HepG2 (cell line): ENCODE measurements around the gene SNED1. TPM values are rescaled to one million over a fixed set of nuclear protein-coding genes. Genes with fewer than 3 reads are reported as not detected.

Source experiments
- ATAC-seq: fragments of 200-7000 bp; cut with Tn5 transposase; 3 replicates; pipeline ENCODE4 v1.9.1; 2020; ENCODE audit warnings: mild to moderate bottlenecking, moderate library complexity
- BruUV-seq: library from RNA; stranded (reverse); fragments of 400-500 nt; replicated peaks from 2 replicates; lab custom pipeline; 2021; lab: Mats Ljungman, UMichigan
- CTCF ChIA-PET: fragments of 300-600 bp; formaldehyde crosslinking; extraction: SDS; loops from one replicate; lab custom pipeline; 2021; ENCODE audit warnings: low total read pairs, inconsistent platforms, low intra/inter-chr PET ratio; lab: Yijun Ruan, JAX
- POLR2A ChIA-PET: fragments of 350-600 bp; sonication (Branson Sonifier 250); formaldehyde crosslinking; loops from one replicate; lab custom pipeline; 2020; ENCODE audit warnings: antibody characterized with exemption, inconsistent platforms; lab: Yijun Ruan, JAX
- DNase-seq: peaks from one replicate; pipeline ENCODE4 v3.0.0-alpha.2; 2015; ENCODE audit warnings: low spot score
- FAIRE-seq: peaks from 3 replicates; lab custom pipeline; 2011; peaks lifted over from hg19 to GRCh38; lab: Jason Lieb, UNC
- H2AFZ ChIP-seq: one replicate; pipeline ENCODE4 v1.6.1; 2011; ENCODE audit warnings: low read length, inconsistent platforms
- H3K27ac ChIP-seq: fragments of 300-600 bp; 3 replicates; pipeline ENCODE4 v1.8.0; 2011; ENCODE audit warnings: mixed run types, mild to moderate bottlenecking, mixed read lengths, low read length, inconsistent platforms; ENCODE audit not compliant: insufficient read depth; ENCODE audit errors: extremely low read length
- H3K27me3 ChIP-seq, 2 experiments: fragments of 200-600 bp in 1 of 2; 2 replicates in 1 of 2; 3 replicates in 1 of 2; pipeline versions ENCODE4 v1.6.0 to v1.8.0; 2011; ENCODE audit warnings: low read length in 2 of 2, mild to moderate bottlenecking in 2 of 2, moderate library complexity in 2 of 2, inconsistent platforms in 1 of 2; ENCODE audit not compliant: insufficient read depth in 2 of 2, control insufficient read depth in 1 of 2
- H3K36me3 ChIP-seq, 2 experiments: fragments of 200-600 bp in 1 of 2; replicated peaks in 1 of 2; 2 replicates in 1 of 2; 3 replicates in 1 of 2; pipeline versions ENCODE4 v1.5.1 to v1.8.0; 2011; ENCODE audit warnings: low read length in 2 of 2, inconsistent platforms in 1 of 2; ENCODE audit not compliant: insufficient read depth in 2 of 2, control insufficient read depth in 1 of 2
- H3K4me1 ChIP-seq: 2 replicates; pipeline ENCODE4 v1.5.1; 2012; ENCODE audit warnings: low read length, inconsistent platforms; ENCODE audit not compliant: insufficient read depth
- H3K4me2 ChIP-seq: 2 replicates; pipeline ENCODE4 v1.6.0; 2011; ENCODE audit warnings: low read depth, low read length, inconsistent platforms
- H3K4me3 ChIP-seq, 3 experiments: fragments of 200-600 bp in 1 of 3; sonication (generic), shearing (Covaris generic) in 1 of 3; replicated peaks in 1 of 3; 2 replicates each; pipeline ENCODE4 v1.5.1; 2011 to 2016; ENCODE audit warnings: low read length in 3 of 3, inconsistent platforms in 2 of 3, low read depth in 2 of 3, mild to moderate bottlenecking in 2 of 3, control low read depth in 1 of 3, mixed read lengths in 1 of 3; ENCODE audit not compliant: insufficient read depth in 1 of 3
- H3K79me2 ChIP-seq: one replicate; pipeline ENCODE4 v1.6.1; 2011; ENCODE audit warnings: low read length, inconsistent platforms; ENCODE audit not compliant: insufficient read depth
- H3K9ac ChIP-seq: 2 replicates; pipeline ENCODE4 v1.6.0; 2011; ENCODE audit warnings: mild to moderate bottlenecking, low read depth, low read length, inconsistent platforms; ENCODE audit not compliant: insufficient read depth
- H3K9me3 ChIP-seq: 2 replicates; pipeline ENCODE4 v1.5.1; 2012; ENCODE audit warnings: mild to moderate bottlenecking, low read length
- H4K20me1 ChIP-seq: 2 replicates; pipeline ENCODE4 v1.6.0; 2011; ENCODE audit warnings: inconsistent platforms, mild to moderate bottlenecking, low read length, moderate library complexity; ENCODE audit not compliant: insufficient read depth
- ARID2 ChIP-seq: sonication (generic); formaldehyde crosslinking; IDR thresholded peaks from 2 replicates; pipeline ENCODE4 v1.8.1; 2022; ENCODE audit warnings: mild to moderate bottlenecking, missing genetic modification reagents, borderline replicate concordance
- ATF7 ChIP-seq, 2 experiments: fragments of 450-650 bp in 1 of 2; sonication (generic) in 1 of 2; formaldehyde crosslinking in 1 of 2; IDR thresholded peaks; 2 replicates each; pipeline versions ENCODE4 v1.4.0 to v1.6.1; 2016 to 2020; ENCODE audit warnings: antibody characterized with exemption in 1 of 2, mild to moderate bottlenecking in 1 of 2, missing genetic modification reagents in 1 of 2
- BCL6 ChIP-seq: IDR thresholded peaks from 2 replicates; pipeline ENCODE4 v1.6.1; 2016; ENCODE audit warnings: missing genetic modification reagents, missing compliant biosample characterization
- ETV5 ChIP-seq: IDR thresholded peaks from 2 replicates; pipeline ENCODE4 v1.6.1; 2018; ENCODE audit warnings: missing biosample characterization, missing genetic modification reagents, inconsistent platforms, borderline replicate concordance
- HCFC1 ChIP-seq: fragments of 150-350 bp; IDR thresholded peaks from 2 replicates; pipeline ENCODE4 v1.6.1; 2014; ENCODE audit warnings: low read depth, low read length
- ZFP62 ChIP-seq: sonication (generic); formaldehyde crosslinking; IDR thresholded peaks from 2 replicates; pipeline ENCODE4 v1.4.0; 2020; ENCODE audit warnings: missing genetic modification reagents
- ZNF354B ChIP-seq: sonication (generic); formaldehyde crosslinking; IDR thresholded peaks from 2 replicates; pipeline ENCODE4 v1.8.0; 2022; ENCODE audit warnings: mild to moderate bottlenecking, missing genetic modification reagents
- ZNF720 ChIP-seq: sonication (generic); formaldehyde crosslinking; IDR thresholded peaks from 2 replicates; pipeline ENCODE4 v1.4.0; 2020; ENCODE audit warnings: missing genetic modification reagents
- ZNF83 ChIP-seq: sonication (generic); formaldehyde crosslinking; IDR thresholded peaks from 2 replicates; pipeline ENCODE4 v1.4.0; 2020; ENCODE audit warnings: missing genetic modification reagents, mild to moderate bottlenecking, borderline replicate concordance
- ZNF841 ChIP-seq: sonication (generic); formaldehyde crosslinking; IDR thresholded peaks from 2 replicates; pipeline ENCODE4 v1.8.1; 2023; ENCODE audit warnings: missing genetic modification reagents, borderline replicate concordance
- WGBS: methylation state at CpG from one replicate; pipeline ENCODE4 v1.1.6; 2017; ENCODE audit warnings: low lambda C conversion rate; 5-methylcytosine and 5-hydroxymethylcytosine counted together
- in situ Hi-C: cut with HindIII; loops from 2 replicates; pipeline ENCODE4 v1.10.0; 2017; ENCODE audit warnings: low pct_unique_long_range_greater_than_20kb; ENCODE audit not compliant: extremely low pct_ligation_motif_present
- intact Hi-C: fragments of 100-400 bp; cut with micrococcal nuclease; formaldehyde crosslinking; loops from one replicate; pipeline ENCODE4 v1.10.0; 2022; ENCODE audit not compliant: unreplicated experiment
- polyA plus RNA-seq, 8 experiments: library from polyadenylated mRNA; depleted of rRNA in 3 of 8; stranded (reverse) in 7 of 8; unstranded in 1 of 8; fragments of >200 nt; fragmentation: Illumina TruSeq in 4 of 8; extraction: Trizol in 4 of 8; gene quantifications; 2 replicates each; pipeline versions ENCODE4 v1.2.1 to v1.2.3, GENCODE V29; 2011 to 2016; ENCODE audit warnings: low read depth in 4 of 8, missing spikeins in 1 of 8, mixed read lengths in 1 of 8; ENCODE audit not compliant: insufficient read depth in 1 of 8
- total RNA-seq, 5 experiments: library from RNA; depleted of rRNA; stranded (reverse); fragments of >200 nt; fragmentation: Illumina TruSeq; extraction: Trizol; gene quantifications; 2 replicates each; pipeline ENCODE4 v1.2.3, GENCODE V29; 2016; ENCODE audit warnings: low read depth in 1 of 5
- TF ChIP-seq, protein P1 (sequence below): sonication (generic); formaldehyde crosslinking; IDR thresholded peaks from 2 replicates; pipeline ENCODE4 v1.8.0; 2022; ENCODE audit warnings: mild to moderate bottlenecking, missing genetic modification reagents, borderline replicate concordance
- TF ChIP-seq, protein P2 (sequence below): sonication (generic); formaldehyde crosslinking; IDR thresholded peaks from 2 replicates; pipeline ENCODE4 v1.4.0; 2020; ENCODE audit warnings: mild to moderate bottlenecking, missing genetic modification reagents
- TF ChIP-seq, protein P3 (sequence below): sonication (generic); formaldehyde crosslinking; IDR thresholded peaks from 2 replicates; pipeline ENCODE4 v1.5.0; 2020; ENCODE audit warnings: mild to moderate bottlenecking, missing genetic modification reagents

Gene SNED1
- total and polyA plus RNA-seq, 2 of the 13 experiments (the other 11 are each of a cell fraction or from before 2014, with no cell fraction given): 0.15 to 0.65 TPM

DNA sequence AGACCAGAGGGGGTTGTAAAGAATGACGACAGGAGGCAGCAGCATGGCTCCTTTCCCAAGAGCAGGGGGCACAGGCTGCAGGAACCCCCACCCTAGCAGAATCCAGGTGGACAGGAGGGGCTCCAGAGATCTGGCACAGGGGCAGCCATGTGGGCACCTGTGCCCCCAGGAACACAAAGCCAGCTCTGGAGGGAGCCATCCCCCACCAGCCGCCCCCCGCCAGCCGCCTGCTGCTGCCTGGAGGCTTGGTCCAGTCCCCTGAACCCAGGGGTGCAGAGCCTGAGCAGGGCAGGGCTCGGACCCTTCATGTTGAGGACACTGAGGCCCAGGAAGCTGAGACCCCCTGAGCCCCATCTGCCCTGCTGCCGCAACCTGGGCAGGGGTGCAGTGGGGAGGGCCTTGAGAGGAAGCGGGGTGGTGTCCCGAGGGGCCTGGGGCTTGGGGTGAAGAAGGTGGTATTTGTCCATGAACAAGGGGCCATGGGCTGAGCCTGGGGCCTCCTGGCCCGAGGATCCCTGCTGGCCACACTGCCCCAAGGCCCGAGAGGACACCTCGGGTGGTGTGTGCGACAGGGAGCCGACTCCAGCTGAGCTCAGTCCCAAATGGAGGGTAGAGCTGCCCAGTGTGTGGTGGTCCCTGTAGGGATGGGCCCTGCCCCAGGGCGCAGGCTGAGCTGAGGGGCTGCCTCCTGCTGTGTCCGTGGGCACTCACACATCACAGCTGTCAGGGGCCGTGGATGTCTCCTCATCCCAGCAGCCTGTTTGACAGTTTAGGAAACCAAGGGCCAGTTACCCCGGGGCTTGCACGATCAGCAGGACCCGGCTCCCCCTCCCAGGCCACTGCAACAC lies 39.8 kb upstream of the SNED1 start (continued):
- TF ChIP-seq BCL6 (CRISPR knock-in tag) (no peak), ZNF841 (CRISPR knock-in tag) (no peak)

DNA sequence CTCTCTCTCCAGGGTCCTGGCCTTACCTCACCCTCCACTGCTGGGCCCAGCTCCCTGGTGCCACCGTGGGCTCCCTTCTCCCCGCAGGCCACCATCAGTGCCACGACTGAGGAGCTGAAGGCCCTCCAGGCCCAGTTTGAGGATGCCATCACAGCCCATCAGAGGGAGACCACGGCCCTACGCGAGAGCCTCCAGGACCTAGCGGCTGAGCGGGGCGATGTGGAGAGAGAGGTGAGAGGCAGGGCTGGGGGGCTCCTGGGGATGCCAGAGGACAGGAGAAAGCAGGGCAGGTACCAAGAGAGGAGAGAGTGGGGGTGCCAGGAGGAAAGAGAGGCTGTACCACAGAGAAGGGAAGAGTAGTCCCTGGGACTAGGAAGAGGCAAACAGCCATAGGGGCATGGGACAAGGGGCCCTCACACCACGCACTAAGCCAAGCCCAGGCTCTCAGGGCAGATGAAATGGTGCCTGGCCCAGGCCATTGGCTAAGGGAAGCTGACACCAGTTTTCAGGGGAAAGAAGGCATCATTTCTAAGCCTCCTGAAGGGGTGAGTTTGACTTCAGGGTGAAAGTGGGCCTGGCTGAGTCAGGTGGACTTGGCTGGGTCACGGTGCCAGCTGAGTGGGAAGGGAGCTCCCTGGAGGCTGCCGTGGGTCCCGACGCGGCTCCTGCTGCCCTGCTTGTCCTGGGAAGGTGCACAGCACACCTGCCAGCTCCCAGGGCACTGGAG lies 39.0 kb upstream of the SNED1 start:
- H3K27ac ChIP-seq: peak overlapping the region; percentile 74
- ChIA-PET CTCF (no interaction called here), POLR2A (interaction anchor here (0.6 kb wide), 1 partner anchor 119 kb away, joined by 3 read pairs; no protein-coding TSS in a partner anchor)
- DNase-seq: no peak
- H3K9ac ChIP-seq: peak overlapping the region; percentile 58
- no TSS peak for BruUV-seq
- ATAC-seq: no peak
- H4K20me1 ChIP-seq: no peaks in the 10 kb centered on the region
- peaks cover 70% of the 10 kb centered on the region for H3K4me1 ChIP-seq
- no peak overlapping the region for H3K4me3 ChIP-seq
- H2AFZ ChIP-seq: no peak overlapping the region
- in situ Hi-C loops: no loop called here
- H3K79me2 ChIP-seq: no peaks in the 10 kb centered on the region
- peak; percentile 12 for FAIRE-seq
- H3K4me2 ChIP-seq: peak overlapping the region; percentile 65
- H3K9me3 ChIP-seq: no peaks in the 10 kb centered on the region
- H3K36me3 ChIP-seq: no peaks in the 10 kb centered on the region
- intact Hi-C loops: no loop called here
- H3K27me3 ChIP-seq: peaks cover 6 to 23% of the 10 kb centered on the region in 2 experiments; a peak in 4 of 5 replicates
- 86% methylated on average over 11 of the region's 15 CpGs for WGBS
- TF ChIP-seq ATF7 (IDR thresholded peaks at IDR 0.05) (no peak), ATF7 (CRISPR knock-in tag; IDR thresholded peaks at IDR 0.05) (peak; percentile 54; the same call in 1 of the 2 replicates), ZNF83 (0 out of 2 replicates have a peak, but pooled peaks have one; percentile 11), ZNF354B (no peak), ETV5 (CRISPR knock-in tag) (no peak), ZNF720 (no peak), ZFP62 (no peak), ARID2 (CRISPR knock-in tag) (no peak), HCFC1 (no peak)
- TF ChIP-seq, protein P1, sequence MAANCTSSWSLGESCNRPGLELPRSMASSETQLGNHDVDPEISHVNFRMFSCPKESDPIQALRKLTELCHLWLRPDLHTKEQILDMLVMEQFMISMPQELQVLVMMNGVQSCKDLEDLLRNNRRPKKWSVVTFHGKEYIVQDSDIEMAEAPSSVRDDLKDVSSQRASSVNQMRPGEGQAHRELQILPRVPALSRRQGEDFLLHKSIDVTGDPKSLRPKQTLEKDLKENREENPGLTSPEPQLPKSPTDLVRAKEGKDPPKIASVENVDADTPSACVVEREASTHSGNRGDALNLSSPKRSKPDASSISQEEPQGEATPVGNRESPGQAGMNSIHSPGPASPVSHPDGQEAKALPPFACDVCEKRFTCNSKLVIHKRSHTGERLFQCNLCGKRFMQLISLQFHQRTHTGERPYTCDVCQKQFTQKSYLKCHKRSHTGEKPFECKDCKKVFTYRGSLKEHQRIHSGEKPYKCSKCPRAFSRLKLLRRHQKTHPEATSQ (CRISPR knock-in tag): no peak
- TF ChIP-seq, protein P2, sequence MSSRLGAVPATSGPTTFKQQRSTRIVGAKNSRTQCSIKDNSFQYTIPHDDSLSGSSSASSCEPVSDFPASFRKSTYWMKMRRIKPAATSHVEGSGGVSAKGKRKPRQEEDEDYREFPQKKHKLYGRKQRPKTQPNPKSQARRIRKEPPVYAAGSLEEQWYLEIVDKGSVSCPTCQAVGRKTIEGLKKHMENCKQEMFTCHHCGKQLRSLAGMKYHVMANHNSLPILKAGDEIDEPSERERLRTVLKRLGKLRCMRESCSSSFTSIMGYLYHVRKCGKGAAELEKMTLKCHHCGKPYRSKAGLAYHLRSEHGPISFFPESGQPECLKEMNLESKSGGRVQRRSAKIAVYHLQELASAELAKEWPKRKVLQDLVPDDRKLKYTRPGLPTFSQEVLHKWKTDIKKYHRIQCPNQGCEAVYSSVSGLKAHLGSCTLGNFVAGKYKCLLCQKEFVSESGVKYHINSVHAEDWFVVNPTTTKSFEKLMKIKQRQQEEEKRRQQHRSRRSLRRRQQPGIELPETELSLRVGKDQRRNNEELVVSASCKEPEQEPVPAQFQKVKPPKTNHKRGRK (CRISPR knock-in tag): 0 out of 2 replicates have a peak, but pooled peaks have one; percentile 4
- TF ChIP-seq, protein P3, sequence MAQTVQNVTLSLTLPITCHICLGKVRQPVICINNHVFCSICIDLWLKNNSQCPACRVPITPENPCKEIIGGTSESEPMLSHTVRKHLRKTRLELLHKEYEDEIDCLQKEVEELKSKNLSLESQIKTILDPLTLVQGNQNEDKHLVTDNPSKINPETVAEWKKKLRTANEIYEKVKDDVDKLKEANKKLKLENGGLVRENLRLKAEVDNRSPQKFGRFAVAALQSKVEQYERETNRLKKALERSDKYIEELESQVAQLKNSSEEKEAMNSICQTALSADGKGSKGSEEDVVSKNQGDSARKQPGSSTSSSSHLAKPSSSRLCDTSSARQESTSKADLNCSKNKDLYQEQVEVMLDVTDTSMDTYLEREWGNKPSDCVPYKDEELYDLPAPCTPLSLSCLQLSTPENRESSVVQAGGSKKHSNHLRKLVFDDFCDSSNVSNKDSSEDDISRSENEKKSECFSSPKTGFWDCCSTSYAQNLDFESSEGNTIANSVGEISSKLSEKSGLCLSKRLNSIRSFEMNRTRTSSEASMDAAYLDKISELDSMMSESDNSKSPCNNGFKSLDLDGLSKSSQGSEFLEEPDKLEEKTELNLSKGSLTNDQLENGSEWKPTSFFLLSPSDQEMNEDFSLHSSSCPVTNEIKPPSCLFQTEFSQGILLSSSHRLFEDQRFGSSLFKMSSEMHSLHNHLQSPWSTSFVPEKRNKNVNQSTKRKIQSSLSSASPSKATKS: no peak
